ENCODE data around the gene PACS1.
"Not testable (repeated sequence)": the region's sequence is repeated elsewhere in the genome, so short reads cannot be mapped to it uniquely, and the experiment has no call there.

Gene PACS1

GRCh38 chr11:66069715-66070603 lies at the start of gene PACS1:
Gene PACS1 (plus strand): TSS chr11:66070272. CDS start chr11:66070487, 215 bp downstream.
- no peak for DNase-seq (ENCODE audit: low read depth)

DNA sequence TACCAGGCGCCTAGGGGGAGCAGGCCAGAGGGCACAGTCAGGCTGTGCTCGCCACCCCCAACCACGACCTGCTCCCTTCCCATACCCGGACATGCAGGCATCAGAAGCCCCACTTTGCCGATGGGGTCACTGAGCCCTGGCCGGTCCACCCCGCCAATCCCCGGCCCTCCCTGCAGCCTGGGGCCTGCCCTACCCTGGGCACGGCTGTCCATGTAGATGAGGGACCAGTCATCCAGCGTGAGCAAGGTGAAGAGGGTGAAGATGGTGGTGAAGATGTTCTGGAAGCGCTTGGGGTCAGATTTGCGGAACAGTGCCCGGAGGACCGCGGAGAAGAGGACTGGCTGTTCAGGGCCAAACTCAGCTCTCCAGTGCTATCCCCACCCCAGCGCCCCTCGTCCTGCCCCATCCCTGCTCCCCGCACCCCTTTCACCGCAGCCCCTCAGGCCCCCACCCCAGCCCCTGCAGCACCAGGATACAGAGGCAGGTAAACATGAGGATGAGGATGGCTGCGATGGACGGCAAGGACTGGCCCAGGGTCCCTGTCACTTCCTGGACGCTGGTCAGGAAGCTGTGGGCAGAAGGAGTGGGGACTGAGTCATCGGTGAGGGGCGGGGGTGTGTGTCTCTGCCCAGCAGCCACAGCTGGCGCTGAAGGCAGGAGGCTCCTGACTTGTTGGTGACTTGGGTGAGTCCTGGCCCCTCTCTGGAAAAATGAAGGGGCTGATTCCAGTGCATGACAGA lies 49.3 kb upstream of the PACS1 start:
- DNase-seq (ENCODE audit: low read depth): no peak

- DNase-seq (ENCODE audit: low read depth): no peak
These were observed 47.5 kb upstream of the PACS1 start for GRCh38 chr11:66022401-66023185.

- DNase-seq (ENCODE audit: low read depth): not testable (repeated sequence)
These were observed 47.0 kb upstream of the PACS1 start for GRCh38 chr11:66023186-66023440.

DNA sequence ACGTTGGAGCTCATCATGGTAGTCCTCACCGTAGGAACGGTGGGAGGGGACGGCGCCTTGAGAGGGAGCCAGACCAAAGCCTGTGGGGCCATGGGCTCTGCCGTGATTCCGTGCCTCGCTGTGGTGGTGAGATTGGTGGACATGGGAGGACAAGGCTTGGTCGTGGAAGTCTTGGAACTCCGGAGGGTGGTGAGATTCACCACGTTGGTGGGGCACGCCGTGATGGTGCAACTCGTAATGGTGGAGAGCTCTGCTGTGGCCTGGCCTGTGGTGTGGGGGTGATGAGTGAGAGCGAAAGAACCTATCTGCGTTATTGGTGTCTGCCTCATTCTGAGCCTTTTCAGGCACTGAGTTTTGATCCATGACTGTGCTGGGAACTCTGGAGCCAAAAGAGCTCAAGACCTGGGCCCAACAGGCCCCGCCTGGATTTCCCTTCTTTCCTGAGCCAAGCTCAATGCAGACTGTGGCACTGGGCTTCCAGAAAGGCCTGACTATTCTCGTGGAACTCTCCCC lies 44.0 kb upstream of the PACS1 start, which contains the start of gene CATSPER1:
Gene CATSPER1 (minus strand): TSS at position 463 of the 513 bp plus-strand sequence. CDS start 100 bp downstream, at position 363.
- DNase-seq (ENCODE audit: low read depth): no peak

GRCh38 chr11:66032957-66033735 lies 36.9 kb upstream of the PACS1 start:
- no peak for DNase-seq (ENCODE audit: low read depth)

DNA sequence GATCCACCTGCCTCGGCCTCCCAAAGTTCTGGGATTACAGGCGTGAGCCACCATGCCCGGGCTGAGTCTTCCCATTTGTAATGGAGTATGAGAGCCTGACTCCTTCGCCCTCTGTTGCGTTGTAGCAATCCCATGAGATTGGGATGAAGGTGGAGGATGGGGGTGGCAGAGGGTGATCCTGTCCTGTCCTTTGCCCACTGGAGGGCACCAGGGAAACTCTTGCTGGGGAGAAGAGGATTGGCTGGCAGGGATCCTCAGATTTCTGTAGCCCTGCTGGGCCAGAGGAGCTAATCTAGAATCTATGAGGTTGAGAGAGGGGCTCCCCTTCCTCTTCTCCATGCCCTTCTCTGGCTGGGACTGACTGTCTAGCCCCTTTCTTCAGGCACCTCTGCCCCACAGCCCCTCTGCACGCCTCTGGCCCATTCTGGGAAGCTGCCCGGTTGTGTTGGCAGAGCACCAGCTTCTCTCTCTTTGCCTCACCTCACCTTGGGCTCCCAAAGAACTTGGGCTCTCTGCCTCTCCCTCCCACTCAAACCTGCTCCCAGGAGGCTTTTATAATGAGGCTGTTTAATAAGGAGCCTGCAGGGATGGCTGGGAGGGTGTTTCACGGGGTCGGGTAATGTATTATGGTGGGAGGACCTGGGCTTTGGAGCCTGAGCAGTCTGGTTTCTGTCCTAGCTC lies 34.3 kb upstream of the PACS1 start:
- no peak for DNase-seq (ENCODE audit: low read depth)

GRCh38 chr11:66036334-66036710 lies 33.8 kb upstream of the PACS1 start:
- no peak for DNase-seq (ENCODE audit: low read depth)

GRCh38 chr11:66037327-66037726 lies 32.7 kb upstream of the PACS1 start:
- no peak for DNase-seq (ENCODE audit: low read depth)

GRCh38 chr11:66039765-66040164 lies 30.3 kb upstream of the PACS1 start:
- no peak for DNase-seq (ENCODE audit: low read depth)

DNA sequence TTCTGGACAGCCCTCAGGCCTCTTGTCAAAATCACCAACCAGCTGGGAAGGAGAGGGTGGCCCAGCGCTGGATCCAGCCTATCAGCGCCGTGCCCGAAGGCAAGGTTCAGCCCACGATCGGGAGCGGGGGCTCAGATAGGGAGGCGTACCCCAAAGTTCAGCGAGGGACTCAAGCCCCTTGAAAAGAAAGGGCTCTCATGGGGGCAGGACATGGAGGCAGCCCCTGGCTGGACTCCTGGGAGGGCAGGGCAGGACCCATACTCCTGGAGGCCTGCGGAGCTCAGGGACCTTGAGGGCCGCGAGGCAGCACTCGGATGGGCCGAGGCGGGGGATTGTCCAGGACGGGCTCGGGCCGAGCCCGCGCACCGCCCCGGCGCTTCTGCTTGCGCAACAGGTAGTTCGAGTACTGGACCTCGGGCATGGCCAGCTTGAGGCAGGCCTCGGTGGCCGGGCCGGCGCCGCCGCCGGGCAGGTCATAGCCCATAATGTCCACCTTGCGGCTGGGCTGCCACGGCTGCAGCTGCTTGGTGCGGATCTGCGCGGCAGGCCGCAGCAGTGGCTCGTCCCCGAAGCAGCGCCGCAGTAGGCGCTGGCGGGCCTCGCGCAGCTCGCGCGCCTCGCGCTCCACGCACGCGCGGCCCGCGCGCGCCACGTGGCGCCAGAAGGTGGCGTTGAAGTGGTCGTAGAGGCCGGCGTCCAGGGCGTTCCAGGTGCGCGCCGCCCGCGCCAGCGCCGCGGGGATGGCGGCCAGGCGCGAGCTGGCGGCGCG lies 27.7 kb upstream of the PACS1 start:
- no peak for DNase-seq (ENCODE audit: low read depth)

- DNase-seq (ENCODE audit: low read depth): no peak
These were observed 26.8 kb upstream of the PACS1 start for GRCh38 chr11:66042996-66043906.

DNA sequence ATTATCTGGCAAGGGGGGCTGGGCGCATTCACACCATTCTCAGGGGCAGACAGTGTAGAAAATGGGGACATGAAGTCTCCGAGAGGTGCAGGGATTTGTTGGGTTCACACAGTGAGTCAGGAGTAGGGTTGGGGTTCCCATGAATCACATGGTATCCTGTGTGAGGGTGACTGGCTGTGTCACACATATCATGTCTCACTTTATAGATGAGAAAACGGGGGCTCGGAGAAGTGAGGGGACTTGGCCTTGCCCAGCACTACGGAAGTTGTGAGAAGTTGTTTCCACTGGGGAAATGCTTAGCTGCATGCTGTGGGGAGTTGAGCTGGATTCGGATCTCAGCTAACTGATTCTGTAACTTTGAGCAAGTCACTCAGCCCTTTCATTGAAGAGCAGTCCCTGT lies 25.3 kb upstream of the PACS1 start:
- DNase-seq (ENCODE audit: low read depth): no peak

- no peak for DNase-seq (ENCODE audit: low read depth)
These were observed 24.9 kb upstream of the PACS1 start for GRCh38 chr11:66045177-66045639.

GRCh38 chr11:66046901-66047300 lies 23.2 kb upstream of the PACS1 start:
- no peak for DNase-seq (ENCODE audit: low read depth)

DNA sequence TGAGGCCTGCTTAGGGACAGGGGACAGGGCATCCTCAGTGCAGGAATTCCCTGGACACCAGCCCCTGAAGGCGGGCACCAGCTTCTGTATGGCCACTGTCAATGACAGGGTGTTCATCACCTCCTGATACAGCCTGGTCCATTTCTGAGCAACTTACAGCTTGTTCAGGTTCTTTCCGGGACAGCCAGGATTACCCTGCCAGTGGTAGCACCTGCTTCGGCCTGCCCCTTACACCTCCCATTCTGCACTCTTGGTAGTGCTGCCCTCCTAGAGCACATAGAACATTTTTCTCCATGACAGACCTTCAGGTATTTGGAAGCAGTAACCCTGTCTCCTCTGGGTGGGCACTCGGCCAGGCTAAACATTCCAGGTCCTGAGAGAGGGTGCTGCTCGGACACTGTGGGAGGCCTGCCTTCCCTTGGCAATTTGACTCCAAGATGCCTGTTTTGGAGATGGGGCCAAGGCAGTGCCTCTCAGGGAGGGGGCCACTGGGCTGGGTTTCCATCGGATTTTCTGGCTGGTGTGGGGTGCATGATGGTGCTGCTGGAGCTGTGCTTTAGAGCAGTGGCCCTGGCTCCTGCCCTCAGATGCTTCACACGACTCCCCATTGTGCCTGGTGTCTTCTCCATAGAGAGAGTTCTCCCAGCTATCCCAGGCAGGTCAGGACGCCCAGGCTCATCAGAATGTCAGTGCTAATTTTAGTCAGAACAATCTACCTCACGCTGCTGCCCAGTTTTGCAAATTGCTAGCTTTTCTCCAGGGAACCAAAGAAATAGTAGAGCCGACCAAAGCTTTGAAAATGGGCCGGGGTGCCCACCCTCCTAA lies 22.3 kb upstream of the PACS1 start:
- no peak for DNase-seq (ENCODE audit: low read depth)

- no peak for DNase-seq (ENCODE audit: low read depth)
These were observed 21.3 kb upstream of the PACS1 start, which contains the start of gene GAL3ST3 for GRCh38 chr11:66048547-66049323. Gene GAL3ST3 (minus strand): TSS chr11:66049161. CDS start chr11:66045415, 3,746 bp downstream.

Data from GM04503 (cell line).